GM12875 (cell line): ENCODE data around the gene RNF214.
"Not testable (repeated sequence)": the region's sequence is repeated elsewhere in the genome, so short reads cannot be mapped to it uniquely, and the experiment has no call there.

ENCODE experiments used
- H3K4me3 ChIP-seq: one replicate; pipeline ENCODE4 v1.5.1; 2011; ENCODE audit warnings: low read depth, low read length, control low read depth
- CTCF ChIP-seq: IDR thresholded peaks from 2 replicates; pipeline ENCODE4 v1.5.1; 2011; ENCODE audit warnings: low read depth, mild to moderate bottlenecking, control low read depth, inconsistent platforms, low read length, moderate library complexity, borderline replicate concordance; ENCODE audit not compliant: insufficient read depth

RNF214 gene

DNA sequence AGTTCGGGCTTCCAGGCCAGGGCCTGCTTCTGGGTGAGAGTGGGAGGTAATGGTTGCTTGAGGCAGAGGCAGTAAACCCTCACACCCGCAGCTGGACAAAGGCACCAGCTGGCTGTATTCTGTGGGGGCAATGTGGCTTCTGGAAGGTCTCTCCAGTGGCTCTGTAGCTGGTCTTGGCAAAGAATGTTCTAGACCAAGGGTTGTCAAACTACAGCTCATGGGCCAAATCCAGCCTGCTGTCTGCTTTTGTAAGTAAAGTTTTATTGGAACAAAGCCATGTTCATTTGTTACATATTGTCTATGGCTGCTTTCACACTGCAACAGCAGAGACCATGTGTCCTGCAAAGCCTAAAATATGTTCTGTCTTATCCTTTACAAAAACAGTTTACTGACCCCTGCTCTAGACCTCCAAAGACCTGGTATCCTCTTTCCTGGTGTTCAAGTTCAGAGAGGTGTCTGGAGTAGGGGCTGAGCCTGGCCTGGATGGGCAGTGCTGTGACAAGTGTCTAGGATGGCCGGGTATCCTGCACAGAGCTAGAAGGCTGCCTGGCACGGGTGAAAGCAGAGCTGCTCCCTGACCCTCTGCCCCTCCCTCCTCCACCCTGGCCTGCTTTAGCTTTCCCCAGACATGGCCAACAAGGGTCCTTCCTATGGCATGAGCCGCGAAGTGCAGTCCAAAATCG, 29.9 kb upstream of the RNF214 start:
- no peak for TF ChIP-seq CTCF
- no peak overlapping the region for H3K4me3 ChIP-seq

GRCh38 chr11:117203069-117203407, 29.4 kb upstream of the RNF214 start:
- H3K4me3 ChIP-seq, result no peak overlapping the region
- no peak for TF ChIP-seq CTCF

GRCh38 chr11:117204283-117205080, 28.0 kb upstream of the RNF214 start:
- no peak for TF ChIP-seq CTCF
- H3K4me3 ChIP-seq, result no peak overlapping the region

GRCh38 chr11:117205211-117205818, 27.2 kb upstream of the RNF214 start:
- no peak for TF ChIP-seq CTCF

GRCh38 chr11:117206111-117206510, 26.4 kb upstream of the RNF214 start:
- H3K4me3 ChIP-seq, result not testable (repeated sequence)

More at GRCh38 chr11:117205211-117205818, 27.2 kb upstream of the RNF214 start:
- no peak overlapping the region for H3K4me3 ChIP-seq

- H3K4me3 ChIP-seq, result not testable (repeated sequence)
Observed at GRCh38 chr11:117206859-117207258, 25.6 kb upstream of the RNF214 start.

DNA sequence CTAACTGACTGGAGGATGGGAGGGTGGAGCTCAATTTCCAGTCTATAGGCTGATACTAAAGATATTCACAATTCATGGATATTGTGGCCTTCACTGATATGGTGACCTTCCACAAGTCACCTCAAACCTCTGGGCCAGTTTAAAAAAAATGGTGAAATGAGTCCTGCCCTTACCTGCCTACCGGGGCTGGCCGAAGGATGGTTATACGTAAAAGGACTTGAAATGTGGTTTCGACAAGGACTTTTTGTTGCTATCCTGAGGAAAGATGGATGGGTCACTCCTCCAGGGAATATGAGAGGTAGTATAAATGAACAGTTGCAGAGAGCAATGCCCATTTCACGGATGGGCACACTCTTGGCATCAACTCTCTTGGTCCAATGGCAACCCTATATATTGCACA, 25.0 kb upstream of the RNF214 start:
- not testable (repeated sequence) for H3K4me3 ChIP-seq

- not testable (repeated sequence) for H3K4me3 ChIP-seq
Observed at GRCh38 chr11:117208710-117209109, 23.8 kb upstream of the RNF214 start.

GRCh38 chr11:117209351-117210125, 22.9 kb upstream of the RNF214 start:
- H3K4me3 ChIP-seq, result not testable (repeated sequence)
